GM12878 (cell line): Measurements from ENCODE around the gene TMEM11. TPM values are rescaled to one million over a fixed set of nuclear protein-coding genes. Genes with fewer than 3 reads are reported as not detected.

ENCODE experiments used
- ATAC-seq: fragments of 200-7000 bp; cut with Tn5 transposase; 3 replicates; pipeline ENCODE4 v1.9.1; 2020; ENCODE audit warnings: mild to moderate bottlenecking, moderate library complexity
- BruUV-seq: library from RNA; stranded (reverse); fragments of 400-500 nt; replicated peaks from 2 replicates; lab custom pipeline; 2021; lab: Mats Ljungman, UMichigan
- CTCF ChIA-PET: fragments of 300-600 bp; sonication (Branson Sonifier 250); formaldehyde crosslinking; extraction: SDS; loops from one replicate; lab custom pipeline; 2021; ENCODE audit warnings: inconsistent platforms; lab: Yijun Ruan, JAX
- POLR2A ChIA-PET: fragments of 350-600 bp; formaldehyde crosslinking; extraction: SDS; loops from one replicate; lab custom pipeline; 2021; ENCODE audit warnings: inconsistent platforms; lab: Charles Lee
- RAD21 ChIA-PET: fragments of 300-600 bp; sonication (Branson Sonifier 250); formaldehyde crosslinking; loops from one replicate; lab custom pipeline; 2023; ENCODE audit warnings: antibody characterized with exemption; ENCODE audit not compliant: unreplicated experiment; lab: Charles Lee
- SMC1A ChIA-PET: fragments of 300-600 bp; sonication (Branson Sonifier 250); formaldehyde crosslinking; loops from one replicate; lab custom pipeline; 2023; ENCODE audit not compliant: unreplicated experiment, uncharacterized antibody; lab: Charles Lee
- DNase-seq: peaks from one replicate; pipeline ENCODE4 v3.0.0-alpha.2; 2011; ENCODE audit warnings: low read depth, low spot score
- FAIRE-seq: peaks from 3 replicates; lab custom pipeline; 2011; peaks lifted over from hg19 to GRCh38; lab: Jason Lieb, UNC
- H2AFZ ChIP-seq: 2 replicates; pipeline ENCODE4 v1.6.0; 2011; ENCODE audit warnings: low read depth, low read length, control low read depth; ENCODE audit not compliant: control insufficient read depth
- H3K27ac ChIP-seq: 2 replicates; pipeline ENCODE4 v1.5.1; 2011; ENCODE audit warnings: control low read depth; ENCODE audit not compliant: control insufficient read depth, insufficient read depth
- H3K27me3 ChIP-seq, 2 experiments: replicated peaks in 1 of 2; 2 replicates each; pipeline versions ENCODE4 v1.6.0 to v1.6.1; 2011; ENCODE audit warnings: low read length in 1 of 2; ENCODE audit not compliant: control insufficient read depth in 2 of 2, insufficient read depth in 2 of 2
- H3K36me3 ChIP-seq, 2 experiments: 2 replicates each; pipeline ENCODE4 v1.5.1; 2011; ENCODE audit warnings: low read length in 1 of 2; ENCODE audit not compliant: control insufficient read depth in 2 of 2, insufficient read depth in 2 of 2
- H3K4me1 ChIP-seq: 2 replicates; pipeline ENCODE4 v1.6.1; 2011; ENCODE audit warnings: mild to moderate bottlenecking, low read length, moderate library complexity, mixed read lengths; ENCODE audit not compliant: control insufficient read depth, insufficient read depth
- H3K4me2 ChIP-seq: 2 replicates; pipeline ENCODE4 v1.6.0; 2011; ENCODE audit warnings: control low read depth; ENCODE audit not compliant: control insufficient read depth, insufficient read depth
- H3K4me3 ChIP-seq: fragments of 200-600 bp; sonication (generic); 2 replicates; pipeline ENCODE4 v1.5.1; 2016
- H3K79me2 ChIP-seq: 2 replicates; pipeline ENCODE4 v1.6.0; 2011; ENCODE audit warnings: low read length; ENCODE audit not compliant: control insufficient read depth, insufficient read depth
- H3K9ac ChIP-seq: 2 replicates; pipeline ENCODE4 v1.8.0; 2011; ENCODE audit warnings: low read length, control low read depth, mixed read lengths; ENCODE audit not compliant: control insufficient read depth, insufficient read depth
- H3K9me3 ChIP-seq: replicated peaks from 3 replicates; pipeline ENCODE4 v1.5.1; 2011; ENCODE audit warnings: mild to moderate bottlenecking, low read length; ENCODE audit not compliant: control insufficient read depth, insufficient read depth
- H4K20me1 ChIP-seq: 2 replicates; pipeline ENCODE4 v1.6.0; 2011; ENCODE audit not compliant: control insufficient read depth, insufficient read depth
- BMI1 ChIP-seq: fragments of 450-650 bp; IDR thresholded peaks from 2 replicates; pipeline ENCODE4 v1.6.1; 2016; ENCODE audit warnings: mild to moderate bottlenecking, moderate library complexity, borderline replicate concordance
- EED ChIP-seq: sonication (generic); IDR thresholded peaks from 2 replicates; pipeline ENCODE4 v1.6.1; 2016; ENCODE audit warnings: antibody characterized with exemption, low read depth
- FOS ChIP-seq: IDR thresholded peaks from 3 replicates; pipeline ENCODE4 v1.6.1; 2011; ENCODE audit warnings: borderline replicate concordance; ENCODE audit not compliant: insufficient read length; ENCODE audit errors: extremely low read depth
- LARP7 ChIP-seq: fragments of 450-650 bp; IDR thresholded peaks from 2 replicates; pipeline ENCODE4 v1.6.1; 2017; ENCODE audit warnings: mild to moderate bottlenecking
- NR2C1 ChIP-seq: fragments of 450-650 bp; IDR thresholded peaks from 2 replicates; pipeline ENCODE4 v1.6.1; 2017; ENCODE audit warnings: antibody characterized with exemption, mild to moderate bottlenecking, moderate library complexity
- PML ChIP-seq: IDR thresholded peaks from 2 replicates; pipeline ENCODE4 v1.6.1; 2012; ENCODE audit warnings: low read length, inconsistent platforms
- RAD51 ChIP-seq: fragments of 450-650 bp; IDR thresholded peaks from 2 replicates; pipeline ENCODE4 v1.6.1; 2016; ENCODE audit warnings: moderate library complexity, mild to moderate bottlenecking, inconsistent platforms
- RBBP5 ChIP-seq: fragments of 200-600 bp; sonication (generic); conservative IDR thresholded peaks from 2 replicates; pipeline ENCODE4 v1.6.1; 2016
- SIN3A ChIP-seq: IDR thresholded peaks from 2 replicates; pipeline ENCODE4 v1.6.1; 2012; ENCODE audit warnings: low read depth, low read length, improper control_type of control experiment
- TAF1 ChIP-seq: IDR thresholded peaks from 2 replicates; pipeline ENCODE4 v1.6.1; 2011; ENCODE audit warnings: mild to moderate bottlenecking, low read depth, low read length, borderline replicate concordance
- ZBED1 ChIP-seq: IDR thresholded peaks from 2 replicates; pipeline ENCODE4 v1.6.1; 2016; ENCODE audit warnings: borderline replicate concordance
- WGBS: methylation state at CpG from one replicate; pipeline ENCODE4 v1.1.6; 2016; ENCODE audit warnings: low lambda C conversion rate; ENCODE audit not compliant: insufficient replicate concordance, insufficient coverage; ENCODE audit errors: missing lambda C conversion rate; 5-methylcytosine and 5-hydroxymethylcytosine counted together
- in situ Hi-C: fragments of 300-500 bp; cut with MboI; formaldehyde crosslinking; loops from 9 replicates; pipeline ENCODE4 v1.14.3; 2018; ENCODE audit warnings: mixed read lengths
- intact Hi-C: fragments of 100-400 bp; cut with micrococcal nuclease; formaldehyde crosslinking; loops from one replicate; pipeline ENCODE4 v1.14.2; 2022; ENCODE audit not compliant: unreplicated experiment
- polyA plus RNA-seq, 11 experiments: library from polyadenylated mRNA; depleted of rRNA in 4 of 11; unstranded in 6 of 11; stranded (reverse) in 5 of 11; fragments of >200 nt; fragmentation: Nextera tagmentation in 4 of 11; fragmentation: Illumina TruSeq in 1 of 11; extraction: Ambion mirVana in 4 of 11; extraction: Trizol in 1 of 11; gene quantifications; 1 replicate in 1 of 11; 2 replicates in 10 of 11; pipeline versions ENCODE4 v1.2.1 to v1.2.3, GENCODE V29; 2011 to 2016; ENCODE audit warnings: inconsistent platforms in 2 of 11, missing spikeins in 2 of 11, low read depth in 1 of 11
- total RNA-seq, 4 experiments: library from RNA; depleted of rRNA in 3 of 4; stranded (reverse); fragments of >200 nt in 3 of 4; fragmentation: Illumina TruSeq in 1 of 4; extraction: Trizol in 1 of 4; gene quantifications; 2 replicates each; pipeline versions ENCODE4 v1.2.1 to v1.2.3, GENCODE V29; 2013 to 2021
- TF ChIP-seq, protein P1 (sequence below): fragments of 150-350 bp; IDR thresholded peaks from 2 replicates; pipeline ENCODE4 v1.6.1; 2016; ENCODE audit warnings: low read depth, low read length
- TF ChIP-seq, protein P2 (sequence below): IDR thresholded peaks from 2 replicates; pipeline ENCODE4 v1.6.1; 2011; ENCODE audit warnings: borderline replicate concordance, low read depth, mild to moderate bottlenecking, moderate library complexity, low read length; ENCODE audit not compliant: insufficient read depth, poor library complexity, severe bottlenecking
- TF ChIP-seq, protein P3 (sequence below): fragments of 450-650 bp; IDR thresholded peaks from 2 replicates; pipeline ENCODE4 v1.6.1; 2016; ENCODE audit warnings: mild to moderate bottlenecking, moderate library complexity, borderline replicate concordance
- TF ChIP-seq, protein P4 (sequence below): fragments of 450-650 bp; IDR thresholded peaks from 2 replicates; pipeline ENCODE4 v1.6.1; 2016; ENCODE audit warnings: mild to moderate bottlenecking

Gene TMEM11
- total and polyA plus RNA-seq, 10 of the 15 experiments (the other 5 are each of a cell fraction or from before 2014, with no cell fraction given), result 14.4 to 63.4 (median 27.2) TPM

DNA sequence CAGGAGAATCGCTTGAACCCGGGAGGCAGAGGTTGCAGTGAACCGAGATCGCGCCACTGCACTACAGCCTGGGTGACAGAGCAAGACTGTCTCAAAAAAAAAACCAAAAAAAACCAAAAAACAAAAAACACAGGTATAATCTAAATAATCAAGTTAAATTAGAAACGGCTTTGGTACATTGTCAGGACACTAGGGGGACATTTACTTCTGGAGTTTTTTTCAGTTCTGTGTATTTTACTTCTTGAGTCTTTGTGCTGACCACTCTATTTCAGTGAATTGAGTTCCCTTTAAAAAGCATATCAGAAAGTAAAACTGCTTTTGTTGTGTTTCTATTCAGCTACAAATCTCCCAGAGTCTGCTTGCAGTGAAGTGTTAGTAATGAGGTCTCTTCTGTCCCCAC, 50.9 kb downstream of the TMEM11 start:
- CTCF ChIA-PET, result interaction anchor here (1.1 to 1.8 kb wide), 2 partner anchors 31 to 46 kb away, joined by 3 to 4 read pairs; no protein-coding TSS in a partner anchor
- H4K20me1 ChIP-seq, result no peaks in the 10 kb centered on the region
- intact Hi-C loops, result no loop called here

More for the DNA sequence above, 50.9 kb downstream of the TMEM11 start:
- ChIA-PET RAD21 (interaction anchor here (1.7 kb wide), 1 partner anchor 34 kb away, joined by 4 read pairs; no protein-coding TSS in a partner anchor), SMC1A (interaction anchor here (0.8 kb wide), 1 partner anchor 44 kb away, joined by 5 read pairs; no protein-coding TSS in a partner anchor), POLR2A (interaction anchor here (0.7 kb wide), 1 partner anchor 8 kb away, joined by 3 read pairs; no protein-coding TSS in a partner anchor)
- BruUV-seq, result no TSS peak
- Histone ChIP-seq H3K36me3 (no peaks in the 10 kb centered on the region), H3K27ac (no peak overlapping the region), H3K79me2 (no peaks in the 10 kb centered on the region), H3K4me1 (no peaks in the 10 kb centered on the region), H3K27me3 (no peaks in the 10 kb centered on the region), H3K4me3 (no peak overlapping the region), H3K4me2 (no peak overlapping the region), H3K9me3 (no peaks in the 10 kb centered on the region), H2AFZ (no peak overlapping the region), H3K9ac (no peak overlapping the region)
- FAIRE-seq, result no peak
- 99% methylated on average over 6 of the region's 6 CpGs for WGBS
- no peak for ATAC-seq
- no peak for DNase-seq
- no peak for TF ChIP-seq EED
- no peak for TF ChIP-seq LARP7
- TF ChIP-seq, protein P1, sequence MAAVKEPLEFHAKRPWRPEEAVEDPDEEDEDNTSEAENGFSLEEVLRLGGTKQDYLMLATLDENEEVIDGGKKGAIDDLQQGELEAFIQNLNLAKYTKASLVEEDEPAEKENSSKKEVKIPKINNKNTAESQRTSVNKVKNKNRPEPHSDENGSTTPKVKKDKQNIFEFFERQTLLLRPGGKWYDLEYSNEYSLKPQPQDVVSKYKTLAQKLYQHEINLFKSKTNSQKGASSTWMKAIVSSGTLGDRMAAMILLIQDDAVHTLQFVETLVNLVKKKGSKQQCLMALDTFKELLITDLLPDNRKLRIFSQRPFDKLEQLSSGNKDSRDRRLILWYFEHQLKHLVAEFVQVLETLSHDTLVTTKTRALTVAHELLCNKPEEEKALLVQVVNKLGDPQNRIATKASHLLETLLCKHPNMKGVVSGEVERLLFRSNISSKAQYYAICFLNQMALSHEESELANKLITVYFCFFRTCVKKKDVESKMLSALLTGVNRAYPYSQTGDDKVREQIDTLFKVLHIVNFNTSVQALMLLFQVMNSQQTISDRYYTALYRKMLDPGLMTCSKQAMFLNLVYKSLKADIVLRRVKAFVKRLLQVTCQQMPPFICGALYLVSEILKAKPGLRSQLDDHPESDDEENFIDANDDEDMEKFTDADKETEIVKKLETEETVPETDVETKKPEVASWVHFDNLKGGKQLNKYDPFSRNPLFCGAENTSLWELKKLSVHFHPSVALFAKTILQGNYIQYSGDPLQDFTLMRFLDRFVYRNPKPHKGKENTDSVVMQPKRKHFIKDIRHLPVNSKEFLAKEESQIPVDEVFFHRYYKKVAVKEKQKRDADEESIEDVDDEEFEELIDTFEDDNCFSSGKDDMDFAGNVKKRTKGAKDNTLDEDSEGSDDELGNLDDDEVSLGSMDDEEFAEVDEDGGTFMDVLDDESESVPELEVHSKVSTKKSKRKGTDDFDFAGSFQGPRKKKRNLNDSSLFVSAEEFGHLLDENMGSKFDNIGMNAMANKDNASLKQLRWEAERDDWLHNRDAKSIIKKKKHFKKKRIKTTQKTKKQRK, result no peak
- TF ChIP-seq RBBP5, result no peak
- no peak for TF ChIP-seq PML
- TF ChIP-seq TAF1, result no peak
- TF ChIP-seq BMI1, result no peak
- TF ChIP-seq RAD51, result no peak
- TF ChIP-seq, protein P2, sequence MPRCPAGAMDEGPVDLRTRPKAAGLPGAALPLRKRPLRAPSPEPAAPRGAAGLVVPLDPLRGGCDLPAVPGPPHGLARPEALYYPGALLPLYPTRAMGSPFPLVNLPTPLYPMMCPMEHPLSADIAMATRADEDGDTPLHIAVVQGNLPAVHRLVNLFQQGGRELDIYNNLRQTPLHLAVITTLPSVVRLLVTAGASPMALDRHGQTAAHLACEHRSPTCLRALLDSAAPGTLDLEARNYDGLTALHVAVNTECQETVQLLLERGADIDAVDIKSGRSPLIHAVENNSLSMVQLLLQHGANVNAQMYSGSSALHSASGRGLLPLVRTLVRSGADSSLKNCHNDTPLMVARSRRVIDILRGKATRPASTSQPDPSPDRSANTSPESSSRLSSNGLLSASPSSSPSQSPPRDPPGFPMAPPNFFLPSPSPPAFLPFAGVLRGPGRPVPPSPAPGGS, result no peak
- TF ChIP-seq, protein P3, sequence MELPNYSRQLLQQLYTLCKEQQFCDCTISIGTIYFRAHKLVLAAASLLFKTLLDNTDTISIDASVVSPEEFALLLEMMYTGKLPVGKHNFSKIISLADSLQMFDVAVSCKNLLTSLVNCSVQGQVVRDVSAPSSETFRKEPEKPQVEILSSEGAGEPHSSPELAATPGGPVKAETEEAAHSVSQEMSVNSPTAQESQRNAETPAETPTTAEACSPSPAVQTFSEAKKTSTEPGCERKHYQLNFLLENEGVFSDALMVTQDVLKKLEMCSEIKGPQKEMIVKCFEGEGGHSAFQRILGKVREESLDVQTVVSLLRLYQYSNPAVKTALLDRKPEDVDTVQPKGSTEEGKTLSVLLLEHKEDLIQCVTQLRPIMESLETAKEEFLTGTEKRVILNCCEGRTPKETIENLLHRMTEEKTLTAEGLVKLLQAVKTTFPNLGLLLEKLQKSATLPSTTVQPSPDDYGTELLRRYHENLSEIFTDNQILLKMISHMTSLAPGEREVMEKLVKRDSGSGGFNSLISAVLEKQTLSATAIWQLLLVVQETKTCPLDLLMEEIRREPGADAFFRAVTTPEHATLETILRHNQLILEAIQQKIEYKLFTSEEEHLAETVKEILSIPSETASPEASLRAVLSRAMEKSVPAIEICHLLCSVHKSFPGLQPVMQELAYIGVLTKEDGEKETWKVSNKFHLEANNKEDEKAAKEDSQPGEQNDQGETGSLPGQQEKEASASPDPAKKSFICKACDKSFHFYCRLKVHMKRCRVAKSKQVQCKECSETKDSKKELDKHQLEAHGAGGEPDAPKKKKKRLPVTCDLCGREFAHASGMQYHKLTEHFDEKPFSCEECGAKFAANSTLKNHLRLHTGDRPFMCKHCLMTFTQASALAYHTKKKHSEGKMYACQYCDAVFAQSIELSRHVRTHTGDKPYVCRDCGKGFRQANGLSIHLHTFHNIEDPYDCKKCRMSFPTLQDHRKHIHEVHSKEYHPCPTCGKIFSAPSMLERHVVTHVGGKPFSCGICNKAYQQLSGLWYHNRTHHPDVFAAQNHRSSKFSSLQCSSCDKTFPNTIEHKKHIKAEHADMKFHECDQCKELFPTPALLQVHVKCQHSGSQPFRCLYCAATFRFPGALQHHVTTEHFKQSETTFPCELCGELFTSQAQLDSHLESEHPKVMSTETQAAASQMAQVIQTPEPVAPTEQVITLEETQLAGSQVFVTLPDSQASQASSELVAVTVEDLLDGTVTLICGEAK, result no peak
- TF ChIP-seq ZBED1, result no peak
- no peak for TF ChIP-seq FOS
- TF ChIP-seq NR2C1, result no peak
- TF ChIP-seq, protein P4, sequence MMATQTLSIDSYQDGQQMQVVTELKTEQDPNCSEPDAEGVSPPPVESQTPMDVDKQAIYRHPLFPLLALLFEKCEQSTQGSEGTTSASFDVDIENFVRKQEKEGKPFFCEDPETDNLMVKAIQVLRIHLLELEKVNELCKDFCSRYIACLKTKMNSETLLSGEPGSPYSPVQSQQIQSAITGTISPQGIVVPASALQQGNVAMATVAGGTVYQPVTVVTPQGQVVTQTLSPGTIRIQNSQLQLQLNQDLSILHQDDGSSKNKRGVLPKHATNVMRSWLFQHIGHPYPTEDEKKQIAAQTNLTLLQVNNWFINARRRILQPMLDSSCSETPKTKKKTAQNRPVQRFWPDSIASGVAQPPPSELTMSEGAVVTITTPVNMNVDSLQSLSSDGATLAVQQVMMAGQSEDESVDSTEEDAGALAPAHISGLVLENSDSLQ, result no peak
- TF ChIP-seq SIN3A, result no peak
- in situ Hi-C loops, result no loop called here
